Lower lobe of right lung (tissue), 2 donors: ENCODE measurements around the gene SLC12A1. TPM values are rescaled to one million over a fixed set of nuclear protein-coding genes. Genes with fewer than 3 reads are reported as not detected.

Source experiments
- ATAC-seq, 2 donors: fragments of 200-7000 bp; cut with Tn5 transposase; one replicate each; pipeline ENCODE4 v1.9.1; 2020 to 2022; ENCODE audit warnings: mild to moderate bottlenecking in 2 of 2, moderate library complexity in 2 of 2
- DNase-seq: peaks from one replicate; pipeline ENCODE4 v3.0.0-alpha.2; 2020
- H3K27ac ChIP-seq: fragments of 200-600 bp; one replicate; pipeline ENCODE4 v1.8.0; 2022
- H3K27me3 ChIP-seq: fragments of 200-600 bp; one replicate; pipeline ENCODE4 v1.8.0; 2022; ENCODE audit warnings: low read depth
- H3K36me3 ChIP-seq: fragments of 200-600 bp; one replicate; pipeline ENCODE4 v1.8.0; 2022; ENCODE audit warnings: mild to moderate bottlenecking
- H3K4me1 ChIP-seq: fragments of 200-600 bp; one replicate; pipeline ENCODE4 v1.8.0; 2022
- H3K4me3 ChIP-seq: fragments of 200-600 bp; one replicate; pipeline ENCODE4 v1.8.0; 2022; ENCODE audit warnings: mild to moderate bottlenecking
- H3K9me3 ChIP-seq: fragments of 200-600 bp; one replicate; pipeline ENCODE4 v1.8.0; 2022
- intact Hi-C: fragments of 100-400 bp; cut with DNase I; formaldehyde crosslinking; loops from one replicate; pipeline ENCODE4 v1.11.0; 2022
- total RNA-seq: library from RNA; stranded (reverse); fragmentation: NEBNext Ultra II Directional; extraction: Animal tissue kit (Norgen Biotek cat#: 25700); gene quantifications from one replicate; pipeline ENCODE4 v1.2.1, GENCODE V29; 2021
- TF ChIP-seq, protein P1 (sequence below): fragments of 200-600 bp; IDR thresholded peaks from one replicate; pipeline ENCODE4 v1.8.0; 2022; ENCODE audit warnings: antibody characterized with exemption, mild to moderate bottlenecking
- donor health status: DM: no; HTN: yes; CAD: no; lungs with severe emphysema.

SLC12A1 gene
- total RNA-seq, 1 donor from 2014 or later, result not detected

DNA sequence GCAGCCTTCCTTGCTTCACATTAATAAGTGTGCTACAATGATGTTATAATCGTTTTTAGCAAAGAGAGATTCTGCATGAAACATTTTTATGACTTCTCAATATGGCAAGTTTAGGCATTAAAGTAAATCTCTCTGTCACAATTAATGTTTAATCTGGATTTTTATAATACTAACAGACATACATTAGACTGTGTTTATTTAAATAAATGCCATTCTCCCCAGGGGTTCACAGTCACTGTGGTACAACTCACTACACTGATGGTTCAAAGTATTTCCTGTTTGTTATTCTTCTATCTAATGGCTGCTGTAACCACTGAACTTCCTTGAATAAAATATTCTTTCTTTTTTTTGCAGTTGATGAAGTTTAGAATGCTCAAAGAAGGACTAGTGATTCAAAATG, 59.0 kb downstream of the SLC12A1 start:
- intact Hi-C loops, result no loop called here
- H3K27me3 ChIP-seq, result no peaks in the 10 kb centered on the region
- H3K4me3 ChIP-seq, result no peak overlapping the region
- no peaks in the 10 kb centered on the region for H3K4me1 ChIP-seq
- no peaks in the 10 kb centered on the region for H3K36me3 ChIP-seq
- H3K9me3 ChIP-seq, result no peaks in the 10 kb centered on the region
- no peak for ATAC-seq
- DNase-seq, result no peak
- H3K27ac ChIP-seq, result no peak overlapping the region
- TF ChIP-seq, protein P1, sequence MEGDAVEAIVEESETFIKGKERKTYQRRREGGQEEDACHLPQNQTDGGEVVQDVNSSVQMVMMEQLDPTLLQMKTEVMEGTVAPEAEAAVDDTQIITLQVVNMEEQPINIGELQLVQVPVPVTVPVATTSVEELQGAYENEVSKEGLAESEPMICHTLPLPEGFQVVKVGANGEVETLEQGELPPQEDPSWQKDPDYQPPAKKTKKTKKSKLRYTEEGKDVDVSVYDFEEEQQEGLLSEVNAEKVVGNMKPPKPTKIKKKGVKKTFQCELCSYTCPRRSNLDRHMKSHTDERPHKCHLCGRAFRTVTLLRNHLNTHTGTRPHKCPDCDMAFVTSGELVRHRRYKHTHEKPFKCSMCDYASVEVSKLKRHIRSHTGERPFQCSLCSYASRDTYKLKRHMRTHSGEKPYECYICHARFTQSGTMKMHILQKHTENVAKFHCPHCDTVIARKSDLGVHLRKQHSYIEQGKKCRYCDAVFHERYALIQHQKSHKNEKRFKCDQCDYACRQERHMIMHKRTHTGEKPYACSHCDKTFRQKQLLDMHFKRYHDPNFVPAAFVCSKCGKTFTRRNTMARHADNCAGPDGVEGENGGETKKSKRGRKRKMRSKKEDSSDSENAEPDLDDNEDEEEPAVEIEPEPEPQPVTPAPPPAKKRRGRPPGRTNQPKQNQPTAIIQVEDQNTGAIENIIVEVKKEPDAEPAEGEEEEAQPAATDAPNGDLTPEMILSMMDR, result no peak

DNA sequence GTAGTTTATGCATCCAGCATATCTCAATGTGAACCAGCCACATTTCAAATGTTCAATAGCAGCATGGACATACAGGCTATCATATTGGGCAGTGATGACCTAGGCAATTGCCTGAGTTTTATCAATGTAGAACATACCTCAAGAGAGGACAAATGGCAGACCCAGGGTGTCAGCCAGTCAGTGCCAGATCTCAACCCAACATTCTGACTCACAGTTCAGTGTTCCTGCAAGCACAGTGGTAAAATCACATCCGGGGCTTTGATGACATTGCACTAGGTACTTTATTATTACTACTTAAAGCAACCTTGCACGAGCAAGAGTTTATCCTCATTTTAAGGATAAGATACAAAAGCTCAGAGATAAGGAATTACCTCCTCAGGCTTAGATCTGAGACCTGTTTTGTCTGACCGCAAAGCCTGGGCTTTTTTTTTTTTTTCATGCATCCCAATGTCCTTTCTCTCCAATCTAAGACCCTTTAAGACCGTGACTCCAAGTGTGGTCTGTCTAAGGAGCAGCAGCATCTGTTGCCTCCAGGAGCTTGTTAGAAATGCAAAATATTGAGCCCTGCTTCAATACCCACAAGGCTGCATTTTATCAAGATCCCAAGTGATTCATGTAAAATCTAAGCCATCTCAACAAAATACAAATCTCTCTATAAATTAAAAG, 60.1 kb downstream of the SLC12A1 start:
- no peaks in the 10 kb centered on the region for H3K27me3 ChIP-seq
- DNase-seq (no peak), ATAC-seq (no peak)
- TF ChIP-seq, protein P1, result no peak
- intact Hi-C loops, result no loop called here
- H3K36me3 ChIP-seq, result no peaks in the 10 kb centered on the region
- no peak overlapping the region for H3K27ac ChIP-seq
- H3K9me3 ChIP-seq, result no peaks in the 10 kb centered on the region
- H3K4me1 ChIP-seq, result no peaks in the 10 kb centered on the region
- no peak overlapping the region for H3K4me3 ChIP-seq

DNA sequence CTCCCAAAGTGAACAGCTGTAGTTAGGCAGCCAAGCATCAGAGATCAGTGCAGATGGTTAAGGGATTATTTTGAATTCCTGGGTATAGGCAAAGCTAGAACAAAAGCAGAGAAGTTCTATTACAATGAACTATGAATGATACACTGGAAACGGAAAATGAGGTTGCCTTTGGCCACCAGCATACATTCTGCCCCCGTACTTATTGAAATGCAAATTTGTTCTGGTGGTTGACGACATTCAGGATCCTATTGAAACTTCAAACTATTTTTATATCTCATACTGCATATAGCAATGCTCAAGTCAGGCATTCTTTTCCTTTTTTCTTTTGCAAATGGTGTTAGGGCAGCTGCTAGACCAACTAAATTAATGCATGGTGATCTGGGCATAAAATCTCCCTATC, 61.7 kb downstream of the SLC12A1 start:
- Histone ChIP-seq H3K9me3 (no peaks in the 10 kb centered on the region), H3K4me1 (no peaks in the 10 kb centered on the region), H3K4me3 (no peak overlapping the region), H3K27me3 (no peaks in the 10 kb centered on the region), H3K27ac (no peak overlapping the region), H3K36me3 (no peaks in the 10 kb centered on the region)
- TF ChIP-seq, protein P1, result no peak
- no peak for ATAC-seq
- intact Hi-C loops, result no loop called here
- no peak for DNase-seq

DNA sequence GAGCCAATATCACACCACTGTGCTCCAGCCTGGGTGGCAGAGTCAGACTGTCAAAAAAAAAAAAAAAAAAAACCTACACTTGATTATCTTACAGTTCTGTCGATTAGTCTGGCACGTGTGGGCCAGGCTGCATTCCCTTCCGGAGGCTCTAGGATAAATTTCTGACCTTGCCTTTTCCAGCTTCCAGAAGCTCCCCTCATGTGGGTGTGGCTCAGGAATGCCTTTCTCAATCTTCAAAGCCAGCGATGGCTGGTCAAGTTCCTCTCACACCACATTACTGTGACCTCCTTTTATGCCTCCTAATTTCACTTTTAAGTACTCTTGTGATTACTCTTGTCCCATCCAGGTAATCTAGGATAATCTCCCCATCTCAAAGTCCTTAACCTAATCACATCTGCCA, 66.9 kb downstream of the SLC12A1 start:
- intact Hi-C loops, result no loop called here
- Histone ChIP-seq H3K4me1 (no peaks in the 10 kb centered on the region), H3K9me3 (no peaks in the 10 kb centered on the region), H3K27me3 (no peaks in the 10 kb centered on the region), H3K36me3 (no peaks in the 10 kb centered on the region), H3K27ac (no peak overlapping the region), H3K4me3 (no peak overlapping the region)
- DNase-seq (no peak), ATAC-seq (no peak)
- TF ChIP-seq, protein P1, result no peak

DNA sequence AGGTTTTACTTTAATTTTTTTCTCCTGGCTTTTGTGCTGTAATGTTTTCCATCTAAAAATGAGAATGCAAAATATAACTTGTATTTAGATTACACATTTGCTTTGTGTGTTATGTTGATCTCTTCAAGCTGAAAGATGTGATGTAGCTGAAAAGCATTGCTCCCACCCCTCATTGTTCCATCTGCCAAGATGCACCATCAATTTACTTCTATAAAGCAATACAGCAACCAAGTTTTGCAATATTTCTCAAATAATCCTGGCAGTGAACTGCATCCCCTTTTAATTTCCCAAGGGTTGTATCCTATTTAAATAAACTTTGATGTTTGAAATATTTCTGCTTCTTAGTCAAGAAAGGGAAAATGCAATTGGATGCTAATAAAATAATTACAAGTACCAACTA, 72.6 kb downstream of the SLC12A1 start:
- Histone ChIP-seq H3K4me1 (no peaks in the 10 kb centered on the region), H3K36me3 (no peaks in the 10 kb centered on the region), H3K27me3 (no peaks in the 10 kb centered on the region), H3K9me3 (no peaks in the 10 kb centered on the region), H3K27ac (no peak overlapping the region), H3K4me3 (no peak overlapping the region)
- intact Hi-C loops, result no loop called here
- TF ChIP-seq, protein P1, result no peak
- ATAC-seq (no peak), DNase-seq (no peak)

DNA sequence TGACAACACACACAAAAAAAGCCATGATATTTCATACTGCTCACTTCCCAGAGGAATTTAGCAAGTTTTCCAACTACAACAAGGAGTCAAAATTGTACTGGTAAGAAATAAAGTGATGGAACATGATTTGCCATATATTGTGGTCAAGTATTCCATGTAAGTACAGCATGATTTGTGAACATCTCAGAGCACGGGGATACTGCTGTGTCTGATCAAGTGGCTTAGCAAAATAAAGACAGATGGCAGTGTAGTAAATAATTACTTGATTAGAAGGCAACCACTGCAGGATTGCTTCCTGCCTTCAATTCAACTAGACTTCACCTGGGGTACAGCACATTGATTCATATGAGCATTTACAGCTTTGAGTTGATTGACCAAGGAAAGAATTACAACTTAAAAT, 73.5 kb downstream of the SLC12A1 start:
- Histone ChIP-seq H3K4me1 (no peaks in the 10 kb centered on the region), H3K9me3 (no peaks in the 10 kb centered on the region), H3K27me3 (no peaks in the 10 kb centered on the region), H3K36me3 (no peaks in the 10 kb centered on the region), H3K27ac (no peak overlapping the region), H3K4me3 (no peak overlapping the region)
- intact Hi-C loops, result no loop called here
- TF ChIP-seq, protein P1, result no peak
- DNase-seq (no peak), ATAC-seq (no peak)
